ENCODE results near the gene POLR3E. TPM values are rescaled to one million over a fixed set of nuclear protein-coding genes. Genes with fewer than 3 reads are reported as not detected.

Gene POLR3E, protein sequence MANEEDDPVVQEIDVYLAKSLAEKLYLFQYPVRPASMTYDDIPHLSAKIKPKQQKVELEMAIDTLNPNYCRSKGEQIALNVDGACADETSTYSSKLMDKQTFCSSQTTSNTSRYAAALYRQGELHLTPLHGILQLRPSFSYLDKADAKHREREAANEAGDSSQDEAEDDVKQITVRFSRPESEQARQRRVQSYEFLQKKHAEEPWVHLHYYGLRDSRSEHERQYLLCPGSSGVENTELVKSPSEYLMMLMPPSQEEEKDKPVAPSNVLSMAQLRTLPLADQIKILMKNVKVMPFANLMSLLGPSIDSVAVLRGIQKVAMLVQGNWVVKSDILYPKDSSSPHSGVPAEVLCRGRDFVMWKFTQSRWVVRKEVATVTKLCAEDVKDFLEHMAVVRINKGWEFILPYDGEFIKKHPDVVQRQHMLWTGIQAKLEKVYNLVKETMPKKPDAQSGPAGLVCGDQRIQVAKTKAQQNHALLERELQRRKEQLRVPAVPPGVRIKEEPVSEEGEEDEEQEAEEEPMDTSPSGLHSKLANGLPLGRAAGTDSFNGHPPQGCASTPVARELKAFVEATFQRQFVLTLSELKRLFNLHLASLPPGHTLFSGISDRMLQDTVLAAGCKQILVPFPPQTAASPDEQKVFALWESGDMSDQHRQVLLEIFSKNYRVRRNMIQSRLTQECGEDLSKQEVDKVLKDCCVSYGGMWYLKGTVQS
- total RNA-seq: 50.1 TPM

GRCh38 chr16:22297114-22297870 lies at the start of gene POLR3E:
POLR3E (plus strand) TSS chr16:22297409; CDS start chr16:22302969, 5,560 bp downstream.

GRCh38 chr16:22374311-22375116 lies 77.3 kb downstream of the POLR3E start, which contains the start of gene CDR2:
CDR2 (minus strand) TSS chr16:22374619; CDS start chr16:22374309, 310 bp downstream.

Other genes starting within 250 kb of the POLR3E start
- gene VWA3A, start 204.9 kb upstream of the POLR3E start, total RNA-seq: 3.4 TPM
- not detected for gene SDR42E2, start 134.9 kb upstream of the POLR3E start, total RNA-seq
- gene EEF2K, start 91.1 kb upstream of the POLR3E start, total RNA-seq: 17.2 TPM
- 11.3 TPM for gene CDR2, start 77.2 kb downstream of the POLR3E start, total RNA-seq
- gene NPIPB5, start 213.5 kb downstream of the POLR3E start, total RNA-seq: 637 TPM